Astrocyte (in vitro differentiated cells and primary cell): ENCODE data around the gene KCNK13. TPM values are rescaled to one million over a fixed set of nuclear protein-coding genes. Genes with fewer than 3 reads are reported as not detected.
A peak's percentile ranks its signal among the peaks of the same experiment; 100 is the strongest.

Experiments
- DNase-seq: peaks from one replicate; pipeline ENCODE4 v3.0.0-alpha.2; 2010; ENCODE audit warnings: low read depth
- FAIRE-seq: peaks from 2 replicates; lab custom pipeline; 2011; peaks lifted over from hg19 to GRCh38; lab: Jason Lieb, UNC
- H2AFZ ChIP-seq: 2 replicates; pipeline ENCODE4 v1.6.0; 2012; ENCODE audit warnings: low read depth, low read length, inconsistent platforms
- H3K27ac ChIP-seq: 2 replicates; pipeline ENCODE4 v1.5.1; 2011; ENCODE audit warnings: low read depth, low read length, inconsistent platforms
- H3K27me3 ChIP-seq: 2 replicates; pipeline ENCODE4 v1.6.0; 2011; ENCODE audit warnings: low read length, inconsistent platforms; ENCODE audit not compliant: insufficient read depth
- H3K36me3 ChIP-seq: 2 replicates; pipeline ENCODE4 v1.5.1; 2011; ENCODE audit warnings: low read length, inconsistent platforms; ENCODE audit not compliant: insufficient read depth
- H3K4me1 ChIP-seq: 2 replicates; pipeline ENCODE4 v1.5.1; 2011; ENCODE audit warnings: low read length, inconsistent platforms; ENCODE audit not compliant: insufficient read depth
- H3K4me2 ChIP-seq: 2 replicates; pipeline ENCODE4 v1.6.0; 2012; ENCODE audit warnings: low read length, inconsistent platforms
- H3K4me3 ChIP-seq: 2 replicates; pipeline ENCODE4 v1.5.1; 2011; ENCODE audit warnings: low read depth, mild to moderate bottlenecking, low read length, inconsistent platforms; ENCODE audit not compliant: insufficient read depth
- H3K79me2 ChIP-seq: 2 replicates; pipeline ENCODE4 v1.6.0; 2012; ENCODE audit warnings: mild to moderate bottlenecking, low read length, inconsistent platforms; ENCODE audit not compliant: insufficient read depth
- H3K9ac ChIP-seq: 2 replicates; pipeline ENCODE4 v1.6.0; 2012; ENCODE audit warnings: mild to moderate bottlenecking, low read length, inconsistent platforms
- H3K9me3 ChIP-seq: 2 replicates; pipeline ENCODE4 v1.5.1; 2012; ENCODE audit warnings: low read depth, mild to moderate bottlenecking, low read length, inconsistent platforms; ENCODE audit not compliant: insufficient read depth
- H4K20me1 ChIP-seq: 2 replicates; pipeline ENCODE4 v1.6.0; 2012; ENCODE audit warnings: low read length, inconsistent platforms; ENCODE audit not compliant: insufficient read depth
- H3K27ac Mint-ChIP-seq: one replicate; pipeline ENCODE4 v1.8.0; 2021; ENCODE audit warnings: mild to moderate bottlenecking, mixed read lengths; ENCODE audit not compliant: unreplicated experiment
- H3K27me3 Mint-ChIP-seq: one replicate; pipeline ENCODE4 v1.8.0; 2021; ENCODE audit warnings: low read depth, mixed read lengths; ENCODE audit not compliant: unreplicated experiment
- H3K36me3 Mint-ChIP-seq: one replicate; pipeline ENCODE4 v1.8.0; 2021; ENCODE audit warnings: low read depth, mixed read lengths; ENCODE audit not compliant: unreplicated experiment
- H3K4me1 Mint-ChIP-seq: one replicate; pipeline ENCODE4 v1.8.0; 2021; ENCODE audit warnings: low read depth, mixed read lengths; ENCODE audit not compliant: unreplicated experiment
- H3K4me3 Mint-ChIP-seq: one replicate; pipeline ENCODE4 v1.8.0; 2021; ENCODE audit warnings: mild to moderate bottlenecking, moderate library complexity, mixed read lengths; ENCODE audit not compliant: unreplicated experiment
- H3K9me3 Mint-ChIP-seq: one replicate; pipeline ENCODE4 v1.8.0; 2021; ENCODE audit warnings: mild to moderate bottlenecking, mixed read lengths; ENCODE audit not compliant: unreplicated experiment
- CTCF ChIP-seq: IDR thresholded peaks from 2 replicates; pipeline ENCODE4 v1.5.1; 2011; ENCODE audit warnings: low read depth, mild to moderate bottlenecking, inconsistent platforms, low read length, moderate library complexity; ENCODE audit not compliant: insufficient read depth
- EZH2 ChIP-seq: IDR thresholded peaks from 2 replicates; pipeline ENCODE4 v1.6.1; 2012; ENCODE audit warnings: mild to moderate bottlenecking, low read length, inconsistent platforms; ENCODE audit not compliant: insufficient read depth
- total RNA-seq: library from RNA; stranded (reverse); gene quantifications from 2 replicates; pipeline ENCODE4 v1.2.1, GENCODE V29; 2021

KCNK13 gene
- total RNA-seq, 1 donor from 2014 or later: 0.09 TPM

- Histone ChIP-seq H3K79me2 (no peaks in the 10 kb centered on the region), H3K27me3 (peaks cover 43% of the 10 kb centered on the region), H3K9me3 (no peaks in the 10 kb centered on the region), H3K27ac (no peak overlapping the region), H3K4me3 (no peak overlapping the region), H3K4me1 (peaks cover 20% of the 10 kb centered on the region), H3K9ac (no peak overlapping the region), H3K36me3 (no peaks in the 10 kb centered on the region), H4K20me1 (no peaks in the 10 kb centered on the region), H2AFZ (no peak overlapping the region), H3K4me2 (peak overlapping the region; percentile 82)
- DNase-seq: no peak
- H3K27me3 Mint-ChIP-seq: peaks cover 47% of the 10 kb centered on the region
- H3K4me3 Mint-ChIP-seq: peak overlapping the region; percentile 57
- H3K36me3 Mint-ChIP-seq: no peaks in the 10 kb centered on the region
- TF ChIP-seq EZH2 (no peak), CTCF (no peak)
- peaks cover 3% of the 10 kb centered on the region for H3K4me1 Mint-ChIP-seq
- no peaks in the 10 kb centered on the region for H3K9me3 Mint-ChIP-seq
- no peak for FAIRE-seq
- peak overlapping the region; percentile 71 for H3K27ac Mint-ChIP-seq
Observed at GRCh38 chr14:90062822-90063539, 1.2 kb downstream of the KCNK13 start.

GRCh38 chr14:90072350-90072749 lies 10.6 kb downstream of the KCNK13 start:
- Histone ChIP-seq H4K20me1 (no peaks in the 10 kb centered on the region), H3K9ac (no peak overlapping the region), H3K36me3 (no peaks in the 10 kb centered on the region), H2AFZ (no peak overlapping the region), H3K27ac (no peak overlapping the region), H3K27me3 (peaks cover 25% of the 10 kb centered on the region), H3K9me3 (no peaks in the 10 kb centered on the region), H3K4me1 (no peaks in the 10 kb centered on the region), H3K4me3 (no peak overlapping the region), H3K79me2 (no peaks in the 10 kb centered on the region), H3K4me2 (no peak overlapping the region)
- FAIRE-seq (no peak), DNase-seq (no peak)
- H3K9me3 Mint-ChIP-seq: peaks cover 3% of the 10 kb centered on the region
- H3K27ac Mint-ChIP-seq: no peak overlapping the region
- no peaks in the 10 kb centered on the region for H3K4me1 Mint-ChIP-seq
- no peaks in the 10 kb centered on the region for H3K36me3 Mint-ChIP-seq
- no peak overlapping the region for H3K4me3 Mint-ChIP-seq
- peaks cover 30% of the 10 kb centered on the region for H3K27me3 Mint-ChIP-seq
- TF ChIP-seq EZH2: no peak
- no peak for TF ChIP-seq CTCF

- Mint-ChIP-seq H3K9me3 (no peaks in the 10 kb centered on the region), H3K4me1 (no peaks in the 10 kb centered on the region), H3K27me3 (peaks cover 17% of the 10 kb centered on the region)
Observed at GRCh38 chr14:90079576-90079975, 17.8 kb downstream of the KCNK13 start.

More at GRCh38 chr14:90079576-90079975, 17.8 kb downstream of the KCNK13 start:
- H3K79me2 ChIP-seq: no peaks in the 10 kb centered on the region
- no peaks in the 10 kb centered on the region for H4K20me1 ChIP-seq
- H3K27me3 ChIP-seq: peaks cover 13% of the 10 kb centered on the region
- FAIRE-seq: no peak
- H3K27ac ChIP-seq: no peak overlapping the region
- H2AFZ ChIP-seq: no peak overlapping the region
- H3K36me3 ChIP-seq: no peaks in the 10 kb centered on the region
- H3K9ac ChIP-seq: no peak overlapping the region
- Mint-ChIP-seq H3K36me3 (peaks cover 2% of the 10 kb centered on the region), H3K4me3 (no peak overlapping the region), H3K27ac (no peak overlapping the region)
- no peak for DNase-seq
- no peaks in the 10 kb centered on the region for H3K4me1 ChIP-seq
- no peaks in the 10 kb centered on the region for H3K9me3 ChIP-seq
- TF ChIP-seq EZH2 (no peak), CTCF (no peak)
- H3K4me3 ChIP-seq: no peak overlapping the region
- no peak overlapping the region for H3K4me2 ChIP-seq
